Hepatocyte (in vitro differentiated cells): ENCODE measurements around the gene MRNIP.

ENCODE experiments used
- EZH2 ChIP-seq: fragments of 200-600 bp; sonication (generic); IDR thresholded peaks from 2 replicates; pipeline ENCODE4 v1.6.1; 2016; ENCODE audit warnings: antibody characterized with exemption, mild to moderate bottlenecking, borderline replicate concordance
- EZH2phosphoT487 ChIP-seq: fragments of 200-600 bp; sonication (generic); IDR thresholded peaks from one replicate; pipeline ENCODE4 v1.6.1; 2018; ENCODE audit warnings: antibody characterized with exemption, mild to moderate bottlenecking, low read depth, moderate library complexity; ENCODE audit not compliant: unreplicated experiment, severe bottlenecking
- TF ChIP-seq, protein P1 (sequence below): fragments of 200-600 bp; sonication (generic); IDR thresholded peaks from 2 replicates; pipeline ENCODE4 v1.5.1; 2016; ENCODE audit warnings: antibody characterized with exemption, mild to moderate bottlenecking; ENCODE audit not compliant: poor library complexity

DNA sequence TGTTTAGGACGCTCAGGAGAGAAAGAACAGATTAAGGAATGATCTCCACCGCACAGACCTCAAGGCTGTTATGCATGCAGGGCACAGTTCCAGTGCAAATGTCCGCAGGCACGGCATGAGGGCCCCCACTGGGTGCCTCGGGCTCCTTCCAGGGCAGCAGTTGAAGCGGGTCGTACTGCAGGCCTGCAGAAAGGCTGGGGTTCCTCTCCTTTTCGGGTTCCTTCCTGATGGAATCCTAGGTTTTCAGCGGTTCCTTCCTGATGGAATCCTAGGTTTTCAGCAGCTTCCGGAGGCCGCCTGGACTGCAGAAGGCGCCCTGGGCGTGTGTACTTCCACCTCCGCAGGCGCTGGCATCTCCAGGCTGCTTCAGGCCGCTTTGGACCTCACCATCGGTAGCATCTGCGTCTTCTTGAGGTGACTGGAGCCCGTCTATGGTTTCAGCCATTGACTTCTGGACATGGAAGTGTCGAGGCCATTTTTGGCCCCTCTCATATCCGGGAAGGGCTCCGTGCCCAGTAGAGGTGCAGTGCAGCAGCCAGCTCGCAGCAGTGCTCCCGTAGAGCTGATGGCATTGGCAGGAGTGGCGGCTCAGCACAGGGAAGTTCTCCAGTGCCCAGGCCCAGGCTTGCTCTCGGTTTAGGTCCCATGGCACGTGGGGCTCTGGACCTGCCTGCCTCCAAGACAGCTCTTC lies 46.3 kb downstream of the MRNIP start:
- TF ChIP-seq, protein P1, sequence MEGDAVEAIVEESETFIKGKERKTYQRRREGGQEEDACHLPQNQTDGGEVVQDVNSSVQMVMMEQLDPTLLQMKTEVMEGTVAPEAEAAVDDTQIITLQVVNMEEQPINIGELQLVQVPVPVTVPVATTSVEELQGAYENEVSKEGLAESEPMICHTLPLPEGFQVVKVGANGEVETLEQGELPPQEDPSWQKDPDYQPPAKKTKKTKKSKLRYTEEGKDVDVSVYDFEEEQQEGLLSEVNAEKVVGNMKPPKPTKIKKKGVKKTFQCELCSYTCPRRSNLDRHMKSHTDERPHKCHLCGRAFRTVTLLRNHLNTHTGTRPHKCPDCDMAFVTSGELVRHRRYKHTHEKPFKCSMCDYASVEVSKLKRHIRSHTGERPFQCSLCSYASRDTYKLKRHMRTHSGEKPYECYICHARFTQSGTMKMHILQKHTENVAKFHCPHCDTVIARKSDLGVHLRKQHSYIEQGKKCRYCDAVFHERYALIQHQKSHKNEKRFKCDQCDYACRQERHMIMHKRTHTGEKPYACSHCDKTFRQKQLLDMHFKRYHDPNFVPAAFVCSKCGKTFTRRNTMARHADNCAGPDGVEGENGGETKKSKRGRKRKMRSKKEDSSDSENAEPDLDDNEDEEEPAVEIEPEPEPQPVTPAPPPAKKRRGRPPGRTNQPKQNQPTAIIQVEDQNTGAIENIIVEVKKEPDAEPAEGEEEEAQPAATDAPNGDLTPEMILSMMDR: no peak
- TF ChIP-seq EZH2 (no peak), EZH2phosphoT487 (no peak)
